HCT116 (cell line): ENCODE results near the gene PLEKHG5. TPM values are rescaled to one million over a fixed set of nuclear protein-coding genes. Genes with fewer than 3 reads are reported as not detected.
A peak's percentile ranks its signal among the peaks of the same experiment; 100 is the strongest.

Source experiments
- ATAC-seq: fragments of 200-7000 bp; cut with Tn5 transposase; 2 replicates; pipeline ENCODE4 v1.9.1; 2020; ENCODE audit warnings: mild to moderate bottlenecking, moderate library complexity
- BruUV-seq: library from RNA; stranded (reverse); fragments of 400-500 nt; replicated peaks from 2 replicates; lab custom pipeline; 2021; lab: Mats Ljungman, UMichigan
- CTCF ChIA-PET: fragments of 300-600 bp; sonication (Branson Sonifier 250); formaldehyde crosslinking; loops from one replicate; lab custom pipeline; 2021; ENCODE audit warnings: antibody characterized with exemption; lab: Charles Lee
- POLR2A ChIA-PET: fragments of 300-600, 350-600 bp; sonication (Branson Sonifier 250); formaldehyde crosslinking; loops from one replicate; lab custom pipeline; 2021; ENCODE audit warnings: antibody characterized with exemption; lab: Charles Lee
- RAD21 ChIA-PET, 2 experiments: fragments of 300-600 bp; sonication (Branson Sonifier 250); formaldehyde crosslinking; loops; one replicate each; lab custom pipeline; 2023; ENCODE audit warnings: low total read pairs in 2 of 2; ENCODE audit not compliant: uncharacterized antibody in 2 of 2, unreplicated experiment in 2 of 2, low non-redundant PET in 1 of 2; lab: Charles Lee
- DNase-seq: peaks from one replicate; pipeline ENCODE4 v3.0.0-alpha.2; 2010; ENCODE audit warnings: low read depth, low spot score
- H2AFZ ChIP-seq: fragments of 200-600 bp; shearing (Covaris generic), sonication (generic); 2 replicates; pipeline ENCODE4 v1.6.1; 2017; ENCODE audit warnings: low read depth, mixed run types, mixed read lengths, antibody characterized with exemption, low read length; ENCODE audit not compliant: poor library complexity, severe bottlenecking
- H3K27ac ChIP-seq: 2 replicates; pipeline ENCODE4 v1.5.1; 2012; ENCODE audit warnings: low read depth, low read length
- H3K27me3 ChIP-seq: fragments of 200-600 bp; sonication (generic); 2 replicates; pipeline ENCODE4 v1.6.1; 2016; ENCODE audit warnings: mixed run types, low read length, mixed read lengths; ENCODE audit not compliant: insufficient read depth
- H3K36me3 ChIP-seq, 2 experiments: fragments of 200-500 bp in 1 of 2; fragments of 200-600 bp in 1 of 2; sonication (Bioruptor generic) in 1 of 2; sonication (generic) in 1 of 2; 2 replicates each; pipeline versions ENCODE4 v1.5.1 to v1.6.1; 2014 to 2016; ENCODE audit warnings: low read length in 2 of 2, inconsistent platforms in 1 of 2, mixed read lengths in 1 of 2, mixed run types in 1 of 2; ENCODE audit not compliant: insufficient read depth in 2 of 2, control insufficient read depth in 1 of 2
- H3K4me1 ChIP-seq, 2 experiments: fragments of 200-600 bp in 1 of 2; sonication (generic) in 1 of 2; 2 replicates each; pipeline versions ENCODE4 v1.5.1 to v1.6.1; 2012 to 2017; ENCODE audit warnings: low read length in 2 of 2, inconsistent platforms in 1 of 2, mild to moderate bottlenecking in 1 of 2, mixed read lengths in 1 of 2, mixed run types in 1 of 2, moderate library complexity in 1 of 2; ENCODE audit not compliant: insufficient read depth in 2 of 2, control insufficient read depth in 1 of 2
- H3K4me2 ChIP-seq: fragments of 200-600 bp; sonication (generic); 2 replicates; pipeline ENCODE4 v1.6.1; 2017; ENCODE audit warnings: mixed run types, low read length, mixed read lengths
- H3K4me3 ChIP-seq, 2 experiments: fragments of 200-600 bp in 1 of 2; sonication (generic) in 1 of 2; replicated peaks in 1 of 2; 2 replicates each; pipeline ENCODE4 v1.5.1; 2011 to 2016; ENCODE audit warnings: low read length in 2 of 2, control low read depth in 1 of 2, low read depth in 1 of 2, mild to moderate bottlenecking in 1 of 2, mixed read lengths in 1 of 2, mixed run types in 1 of 2
- H3K79me2 ChIP-seq: fragments of 200-600 bp; sonication (generic); 2 replicates; pipeline ENCODE4 v1.6.1; 2017; ENCODE audit warnings: mild to moderate bottlenecking, mixed run types, low read length, moderate library complexity, mixed read lengths; ENCODE audit not compliant: insufficient read depth
- H3K9ac ChIP-seq: fragments of 200-600 bp; sonication (generic); 2 replicates; pipeline ENCODE4 v1.6.1; 2016; ENCODE audit warnings: low read length, mixed read lengths
- H3K9me2 ChIP-seq: fragments of 200-600 bp; sonication (generic), shearing (Covaris generic); 2 replicates; pipeline ENCODE4 v1.6.1; 2017; ENCODE audit warnings: mixed run types, mild to moderate bottlenecking, moderate library complexity; ENCODE audit not compliant: insufficient read depth
- H3K9me3 ChIP-seq, 2 experiments: fragments of 200-500 bp in 1 of 2; fragments of 200-600 bp in 1 of 2; sonication (Bioruptor generic) in 1 of 2; sonication (generic) in 1 of 2; 2 replicates each; pipeline ENCODE4 v1.6.1; 2014 to 2017; ENCODE audit warnings: low read length in 2 of 2, mixed read lengths in 2 of 2, inconsistent platforms in 1 of 2, low read depth in 1 of 2, mild to moderate bottlenecking in 1 of 2, mixed run types in 1 of 2, moderate library complexity in 1 of 2; ENCODE audit not compliant: control insufficient read depth in 1 of 2, insufficient read depth in 1 of 2
- H4K20me1 ChIP-seq: fragments of 200-600 bp; sonication (generic), shearing (Covaris generic); 2 replicates; pipeline ENCODE4 v1.6.1; 2017; ENCODE audit warnings: mixed run types, mild to moderate bottlenecking, moderate library complexity; ENCODE audit not compliant: insufficient read depth
- ATF3 ChIP-seq: IDR thresholded peaks from 2 replicates; pipeline ENCODE4 v1.6.1; 2012
- CBX3 ChIP-seq: IDR thresholded peaks from 2 replicates; pipeline ENCODE4 v1.6.1; 2012; ENCODE audit warnings: low read depth
- CEBPB ChIP-seq: IDR thresholded peaks from 2 replicates; pipeline ENCODE4 v1.6.1; 2012; ENCODE audit warnings: low read depth
- CTCF ChIP-seq, 3 experiments: fragments of 200-600 bp in 1 of 3; sonication (generic) in 1 of 3; IDR thresholded peaks in 2 of 3; conservative IDR thresholded peaks in 1 of 3; 2 replicates each; pipeline ENCODE4 v1.5.1; 2012 to 2017; ENCODE audit warnings: low read depth in 2 of 3, low read length in 2 of 3, antibody characterized with exemption in 1 of 3, borderline replicate concordance in 1 of 3, control low read depth in 1 of 3, mild to moderate bottlenecking in 1 of 3, mixed read lengths in 1 of 3, mixed run types in 1 of 3, moderate library complexity in 1 of 3; ENCODE audit not compliant: insufficient read depth in 1 of 3
- EGR1 ChIP-seq: IDR thresholded peaks from 2 replicates; pipeline ENCODE4 v1.6.1; 2012; ENCODE audit warnings: low read depth
- EZH2 ChIP-seq: fragments of 200-600 bp; sonication (generic); IDR thresholded peaks from 2 replicates; pipeline ENCODE4 v1.6.1; 2017; ENCODE audit warnings: antibody characterized with exemption, mixed run types
- EZH2phosphoT487 ChIP-seq: fragments of 200-600 bp; IDR thresholded peaks from 2 replicates; pipeline ENCODE4 v1.6.1; 2018; ENCODE audit warnings: antibody characterized with exemption, borderline replicate concordance
- FOSL1 ChIP-seq: IDR thresholded peaks from 2 replicates; pipeline ENCODE4 v1.6.1; 2012; ENCODE audit warnings: low read depth
- JUND ChIP-seq: IDR thresholded peaks from 2 replicates; pipeline ENCODE4 v1.6.1; 2012
- MAX ChIP-seq: IDR thresholded peaks from 2 replicates; pipeline ENCODE4 v1.6.1; 2012
- POLR2A ChIP-seq: IDR thresholded peaks from 2 replicates; pipeline ENCODE4 v1.7.0; 2011; ENCODE audit warnings: borderline replicate concordance; ENCODE audit not compliant: insufficient read depth, insufficient read length; ENCODE audit errors: extremely low read depth
- POLR2AphosphoS5 ChIP-seq: IDR thresholded peaks from 2 replicates; pipeline ENCODE4 v1.6.1; 2011; ENCODE audit warnings: mild to moderate bottlenecking, low read depth, low read length, moderate library complexity
- RAD21 ChIP-seq: IDR thresholded peaks from 2 replicates; pipeline ENCODE4 v1.6.1; 2012; ENCODE audit warnings: low read depth, mild to moderate bottlenecking
- SIN3A ChIP-seq: IDR thresholded peaks from 2 replicates; pipeline ENCODE4 v1.6.1; 2012; ENCODE audit warnings: low read depth
- SP1 ChIP-seq: IDR thresholded peaks from 2 replicates; pipeline ENCODE4 v1.6.1; 2012; ENCODE audit warnings: low read depth
- SRF ChIP-seq: IDR thresholded peaks from 2 replicates; pipeline ENCODE4 v1.6.1; 2012; ENCODE audit warnings: low read depth
- YY1 ChIP-seq: IDR thresholded peaks from 2 replicates; pipeline ENCODE4 v1.6.1; 2011; ENCODE audit warnings: low read length, low read depth, moderate library complexity, mild to moderate bottlenecking; ENCODE audit not compliant: insufficient replicate concordance; ENCODE audit errors: extremely low read depth
- ZNF274 ChIP-seq: fragments of 200-500 bp; sonication (Bioruptor generic); IDR thresholded peaks from 2 replicates; pipeline ENCODE4 v1.6.1; 2014; ENCODE audit warnings: mild to moderate bottlenecking, low read depth, low read length, inconsistent platforms
- intact Hi-C: fragments of 100-400 bp; cut with micrococcal nuclease; formaldehyde crosslinking; loops from 2 replicates; pipeline ENCODE4 v1.10.0; 2022
- total RNA-seq: library from RNA; stranded (reverse); gene quantifications from one replicate; pipeline ENCODE4 v1.2.1, GENCODE V29; 2021; ENCODE audit not compliant: unreplicated experiment
- TF ChIP-seq, protein P1 (sequence below): IDR thresholded peaks from 2 replicates; pipeline ENCODE4 v1.6.1; 2011; ENCODE audit warnings: mild to moderate bottlenecking, low read length, moderate library complexity; ENCODE audit not compliant: insufficient replicate concordance; ENCODE audit errors: extremely low read depth

Gene PLEKHG5
- total RNA-seq, 1 experiment from 2014 or later: 33.0 TPM

- Histone ChIP-seq H3K9ac (0 out of 2 replicates have a peak overlapping the region, but pooled peaks have one; percentile 32), H3K4me3 (no peak overlapping the region), H3K4me2 (no peak overlapping the region), H3K27me3 (no peaks in the 10 kb centered on the region), H3K9me2 (no peaks in the 10 kb centered on the region), H3K9me3 (no peaks in the 10 kb centered on the region), H3K27ac (no peak overlapping the region), H2AFZ (no peak overlapping the region), H3K4me1 (peaks cover 17 to 31% of the 10 kb centered on the region in 2 experiments; a peak in 3 of 4 replicates), H3K36me3 (no peaks in the 10 kb centered on the region), H4K20me1 (no peaks in the 10 kb centered on the region), H3K79me2 (peaks cover 5% of the 10 kb centered on the region; the same call in 1 of the 2 replicates)
- intact Hi-C loops: loop anchor here (1.0 to 5.0 kb wide), 2 partner anchors 38 to 732 kb away; no protein-coding TSS in a partner anchor
- ChIA-PET RAD21 (no interaction called here), CTCF (interaction anchor here (0.6 kb wide), 1 partner anchor 13 kb away, joined by 4 read pairs; no protein-coding TSS in a partner anchor), POLR2A (no interaction called here)
- no peak for ATAC-seq
- DNase-seq: no peak
- TF ChIP-seq RAD21 (no peak), CBX3 (no peak), ZNF274 (no peak), POLR2AphosphoS5 (no peak), POLR2A (no peak), SIN3A (no peak), JUND (no peak), CEBPB (no peak), EGR1 (no peak), EZH2phosphoT487 (no peak), ATF3 (no peak), MAX (no peak), FOSL1 (no peak), YY1 (no peak), SRF (no peak), SP1 (no peak), CTCF (IDR thresholded peaks at IDR 0.05 in 2 of 3, conservative IDR thresholded peaks at IDR 0.05 in 1 of 3; ENCODE audit: borderline replicate concordance in 1 of 3, insufficient read depth in 1 of 3, low read depth in 2 of 3, low read length in 2 of 3) (no peak), EZH2 (no peak)
- TF ChIP-seq, protein P1, sequence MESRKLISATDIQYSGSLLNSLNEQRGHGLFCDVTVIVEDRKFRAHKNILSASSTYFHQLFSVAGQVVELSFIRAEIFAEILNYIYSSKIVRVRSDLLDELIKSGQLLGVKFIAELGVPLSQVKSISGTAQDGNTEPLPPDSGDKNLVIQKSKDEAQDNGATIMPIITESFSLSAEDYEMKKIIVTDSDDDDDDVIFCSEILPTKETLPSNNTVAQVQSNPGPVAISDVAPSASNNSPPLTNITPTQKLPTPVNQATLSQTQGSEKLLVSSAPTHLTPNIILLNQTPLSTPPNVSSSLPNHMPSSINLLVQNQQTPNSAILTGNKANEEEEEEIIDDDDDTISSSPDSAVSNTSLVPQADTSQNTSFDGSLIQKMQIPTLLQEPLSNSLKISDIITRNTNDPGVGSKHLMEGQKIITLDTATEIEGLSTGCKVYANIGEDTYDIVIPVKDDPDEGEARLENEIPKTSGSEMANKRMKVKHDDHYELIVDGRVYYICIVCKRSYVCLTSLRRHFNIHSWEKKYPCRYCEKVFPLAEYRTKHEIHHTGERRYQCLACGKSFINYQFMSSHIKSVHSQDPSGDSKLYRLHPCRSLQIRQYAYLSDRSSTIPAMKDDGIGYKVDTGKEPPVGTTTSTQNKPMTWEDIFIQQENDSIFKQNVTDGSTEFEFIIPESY: no peak
- no TSS peak for BruUV-seq
These were observed 6.0 kb downstream of the PLEKHG5 start for GRCh38 chr1:6485168-6486101.
